Stimulated activated memory B cell treated with anti-CD40 and anti-IgM and Interleukin-4, amounts not matched to agents 10 μg/mL and 1 μg/mL and 100 μg/mL, for 72 hours (primary cell): ENCODE results near the gene STRIT1.
A peak's percentile ranks its signal among the peaks of the same experiment; 100 is the strongest.
"Not testable (repeated sequence)": the region's sequence is repeated elsewhere in the genome, so short reads cannot be mapped to it uniquely, and the experiment has no call there.

Experiments
- ATAC-seq: fragments of 150-1000 bp; cut with Tn5 transposase; 2 replicates; pipeline ENCODE4 v1.10.0; 2021
- H3K27ac Mint-ChIP-seq: one replicate; pipeline ENCODE4 v1.8.0; 2022; ENCODE audit warnings: mild to moderate bottlenecking, mixed read lengths
- H3K27me3 Mint-ChIP-seq: one replicate; pipeline ENCODE4 v1.8.0; 2022; ENCODE audit warnings: mixed read lengths
- H3K36me3 Mint-ChIP-seq: one replicate; pipeline ENCODE4 v1.8.0; 2022; ENCODE audit warnings: mixed read lengths
- H3K4me1 Mint-ChIP-seq: one replicate; pipeline ENCODE4 v1.8.0; 2022; ENCODE audit warnings: mixed read lengths
- H3K4me3 Mint-ChIP-seq: one replicate; pipeline ENCODE4 v1.8.0; 2022; ENCODE audit warnings: mild to moderate bottlenecking, moderate library complexity, mixed read lengths
- H3K9me3 Mint-ChIP-seq: one replicate; pipeline ENCODE4 v1.8.0; 2022; ENCODE audit warnings: mixed read lengths

The STRIT1 gene

DNA sequence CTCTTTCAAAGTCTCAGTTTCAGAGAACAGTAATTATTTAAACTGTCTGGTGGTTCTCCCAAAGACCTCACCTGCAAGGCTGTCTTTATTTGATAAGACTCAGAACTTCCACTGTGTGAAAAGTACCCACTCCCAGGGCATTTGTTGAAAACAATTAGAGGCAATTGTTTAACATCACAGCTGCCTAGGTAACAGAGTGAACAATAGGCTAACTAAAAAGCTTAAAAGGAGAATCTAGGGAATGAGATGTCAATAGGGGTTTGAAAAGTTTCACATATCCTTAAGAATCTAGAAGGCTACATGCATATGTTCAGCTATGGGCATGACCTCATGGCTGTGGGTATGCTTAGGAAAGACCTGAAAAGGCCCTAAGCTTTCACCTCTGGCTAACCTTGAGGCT, 2.9 kb upstream of the STRIT1 start:
- Mint-ChIP-seq H3K36me3 (no peaks in the 10 kb centered on the region), H3K27ac (no peak overlapping the region), H3K9me3 (peaks cover 13% of the 10 kb centered on the region), H3K4me1 (no peaks in the 10 kb centered on the region), H3K4me3 (no peak overlapping the region), H3K27me3 (no peaks in the 10 kb centered on the region)
- no peak for ATAC-seq

DNA sequence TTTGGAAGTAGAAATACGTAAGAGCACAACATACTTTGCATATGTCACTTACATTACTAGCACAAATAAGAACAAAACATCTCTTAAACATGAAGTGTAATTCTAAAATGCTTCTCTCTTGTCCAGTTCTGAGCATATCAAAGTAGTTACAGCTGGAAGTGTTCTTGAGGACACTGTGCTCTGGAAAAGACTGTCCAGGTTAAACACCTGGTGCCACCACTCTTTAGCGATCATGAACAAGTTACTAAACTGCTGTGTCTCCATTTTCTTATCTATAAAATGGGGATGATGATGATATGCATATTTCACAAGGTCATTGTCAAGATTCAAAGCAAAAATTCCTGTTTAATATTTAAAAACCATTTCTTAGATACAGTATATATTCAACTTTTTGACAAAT, 790 bp downstream of the STRIT1 start:
- Mint-ChIP-seq H3K27ac (no peak overlapping the region), H3K36me3 (no peaks in the 10 kb centered on the region), H3K4me3 (no peak overlapping the region), H3K27me3 (no peaks in the 10 kb centered on the region), H3K4me1 (no peaks in the 10 kb centered on the region), H3K9me3 (peaks cover 6% of the 10 kb centered on the region)
- ATAC-seq, result no peak

DNA sequence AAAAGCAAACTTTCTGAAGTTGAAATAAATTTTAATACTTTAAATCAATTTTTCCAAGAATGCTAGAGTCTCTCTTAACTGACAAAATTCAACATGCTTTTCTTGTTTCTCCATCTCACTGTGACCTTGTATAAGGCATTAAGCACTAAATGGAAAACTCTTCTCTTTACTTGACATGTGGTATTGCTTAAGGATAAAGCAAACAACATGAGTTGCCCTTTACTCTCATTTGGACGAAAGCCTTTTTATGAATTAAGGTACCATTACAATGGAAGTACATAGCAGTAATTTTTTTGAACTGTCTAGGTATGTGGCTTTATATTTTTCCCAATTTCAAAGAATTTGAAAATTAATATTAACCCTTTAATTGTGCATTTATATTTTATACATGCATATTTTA, 1.4 kb downstream of the STRIT1 start:
- Mint-ChIP-seq H3K4me1 (no peaks in the 10 kb centered on the region), H3K4me3 (no peak overlapping the region), H3K36me3 (no peaks in the 10 kb centered on the region), H3K27ac (no peak overlapping the region), H3K9me3 (peaks cover 6% of the 10 kb centered on the region), H3K27me3 (no peaks in the 10 kb centered on the region)
- ATAC-seq, result no peak

DNA sequence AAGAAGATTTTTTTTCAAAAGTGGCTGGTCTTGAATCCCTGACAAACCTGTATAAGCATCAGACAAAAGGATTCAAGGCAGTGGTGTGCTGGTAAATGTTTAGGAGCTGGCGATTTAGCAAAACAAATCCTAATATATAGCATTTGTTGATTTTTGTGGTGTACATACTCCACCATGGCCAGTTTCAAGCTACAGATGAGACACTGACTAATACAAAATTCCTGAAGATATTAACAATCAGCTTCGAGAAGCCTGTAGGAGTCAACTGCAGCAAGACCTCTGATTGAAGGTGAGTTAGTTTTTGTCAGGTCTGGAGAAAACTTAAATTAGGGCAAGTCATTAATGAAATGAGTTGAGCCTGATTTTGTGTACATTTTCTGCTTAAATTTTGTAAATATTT, 6.7 kb downstream of the STRIT1 start:
- H3K9me3 Mint-ChIP-seq, result no peaks in the 10 kb centered on the region
- H3K36me3 Mint-ChIP-seq, result no peaks in the 10 kb centered on the region
- ATAC-seq, result no peak
- no peaks in the 10 kb centered on the region for H3K27me3 Mint-ChIP-seq
- no peaks in the 10 kb centered on the region for H3K4me1 Mint-ChIP-seq
- H3K4me3 Mint-ChIP-seq, result no peak overlapping the region
- H3K27ac Mint-ChIP-seq, result no peak overlapping the region

DNA sequence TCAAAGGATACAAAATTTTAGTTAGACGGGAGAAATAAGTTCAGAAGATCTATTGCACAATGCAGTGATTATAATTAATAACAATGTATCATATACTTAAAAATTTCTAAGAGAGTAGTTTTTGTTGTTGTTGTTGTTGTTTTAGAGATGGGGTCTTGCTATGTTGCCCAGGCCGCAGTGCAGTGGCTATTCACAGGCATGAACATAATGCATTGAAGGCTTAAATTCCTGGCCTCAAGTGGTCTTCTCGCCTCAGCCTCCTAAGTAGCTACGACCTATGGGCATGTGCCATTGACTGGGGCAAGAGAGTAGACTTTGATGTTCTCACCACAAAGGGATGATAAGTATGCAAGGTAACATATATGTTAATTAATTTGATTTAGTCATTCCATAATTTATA, 7.5 kb downstream of the STRIT1 start:
- Mint-ChIP-seq H3K36me3 (no peaks in the 10 kb centered on the region), H3K4me3 (no peak overlapping the region), H3K27ac (no peak overlapping the region), H3K4me1 (no peaks in the 10 kb centered on the region), H3K27me3 (no peaks in the 10 kb centered on the region), H3K9me3 (no peaks in the 10 kb centered on the region)
- no peak for ATAC-seq

DNA sequence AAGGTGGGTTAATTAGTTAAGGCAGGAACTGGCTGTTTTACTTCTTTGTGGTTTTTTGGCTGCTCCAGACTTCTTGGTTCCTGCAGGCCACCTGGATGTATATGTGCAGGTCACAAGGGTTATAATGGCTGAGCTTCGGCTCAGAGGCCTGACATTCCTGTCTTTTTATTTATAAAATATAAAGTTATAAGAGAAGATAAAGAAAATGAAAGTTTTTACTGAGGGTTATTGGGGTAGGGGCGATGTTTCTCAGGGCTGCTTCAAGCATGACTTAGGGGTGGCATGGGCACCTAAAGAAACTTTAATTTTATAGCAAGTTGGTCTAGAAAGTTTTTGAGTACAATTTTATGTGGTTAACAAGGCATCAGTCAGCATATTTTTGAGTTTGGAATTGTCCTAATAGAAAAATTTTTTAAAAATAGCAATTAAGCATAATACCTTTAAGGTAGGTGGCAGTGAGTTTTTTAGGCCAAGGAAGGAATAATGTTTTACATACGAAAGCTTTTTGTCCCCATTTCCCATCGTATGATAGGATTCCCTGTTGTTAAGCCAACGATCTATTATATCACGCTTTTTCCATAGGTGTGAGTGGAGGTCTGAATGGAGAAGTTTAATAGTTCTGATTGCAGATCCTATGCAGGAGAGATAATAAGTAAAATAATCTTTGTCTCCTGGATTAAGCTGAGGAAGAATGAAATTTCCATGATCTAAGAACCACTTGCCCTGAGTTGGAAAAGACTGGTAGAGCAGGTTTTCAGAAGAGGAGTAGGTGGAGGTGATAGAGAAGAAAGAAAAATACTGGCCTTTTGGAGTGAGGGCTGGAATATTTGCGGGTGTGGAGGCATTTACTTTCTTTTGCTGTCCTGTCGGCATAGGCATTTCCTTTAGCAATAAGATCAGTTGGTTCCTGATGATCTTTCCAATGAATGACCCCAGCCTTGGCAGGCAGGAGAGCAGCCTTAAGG, 10.1 kb downstream of the STRIT1 start:
- H3K36me3 Mint-ChIP-seq, result no peaks in the 10 kb centered on the region
- H3K9me3 Mint-ChIP-seq, result peaks cover 12% of the 10 kb centered on the region
- no peak overlapping the region for H3K27ac Mint-ChIP-seq
- no peak overlapping the region for H3K4me3 Mint-ChIP-seq
- no peaks in the 10 kb centered on the region for H3K27me3 Mint-ChIP-seq
- no peaks in the 10 kb centered on the region for H3K4me1 Mint-ChIP-seq
- ATAC-seq, result no peak

DNA sequence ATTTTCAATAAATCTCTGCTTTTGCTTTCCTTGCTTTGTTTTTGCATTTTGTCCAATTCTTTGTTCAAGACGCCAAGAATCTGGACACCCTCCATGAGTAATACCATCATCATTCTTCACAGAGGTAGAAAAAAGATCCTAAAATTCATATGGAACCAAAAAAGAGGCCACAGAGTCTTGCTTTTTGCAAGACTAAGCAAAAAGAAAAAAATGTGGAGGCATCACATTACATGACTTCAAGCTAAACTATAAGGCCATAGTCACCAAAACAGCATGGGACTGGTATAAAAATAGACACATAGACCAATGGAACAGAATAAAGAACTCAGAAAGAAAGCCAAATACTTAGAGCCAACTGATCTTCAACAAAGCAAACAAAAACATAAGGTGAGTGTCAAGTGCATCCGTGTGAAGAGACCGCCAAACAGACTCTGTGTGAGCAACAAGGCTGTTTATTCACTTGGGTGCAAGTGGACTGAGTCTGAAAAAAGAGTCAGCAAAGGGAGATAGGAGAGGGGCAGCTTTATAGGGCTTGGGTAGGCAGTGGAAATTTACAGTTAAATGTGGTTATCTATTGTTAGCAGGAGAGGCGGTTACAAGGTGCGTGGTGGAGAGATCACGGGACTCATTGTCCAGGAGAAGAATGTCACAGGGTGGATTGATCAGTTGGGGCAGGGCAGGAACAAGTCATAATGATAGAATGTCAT, 10.9 kb downstream of the STRIT1 start:
- ATAC-seq, result no peak
- H3K36me3 Mint-ChIP-seq, result no peaks in the 10 kb centered on the region

DNA sequence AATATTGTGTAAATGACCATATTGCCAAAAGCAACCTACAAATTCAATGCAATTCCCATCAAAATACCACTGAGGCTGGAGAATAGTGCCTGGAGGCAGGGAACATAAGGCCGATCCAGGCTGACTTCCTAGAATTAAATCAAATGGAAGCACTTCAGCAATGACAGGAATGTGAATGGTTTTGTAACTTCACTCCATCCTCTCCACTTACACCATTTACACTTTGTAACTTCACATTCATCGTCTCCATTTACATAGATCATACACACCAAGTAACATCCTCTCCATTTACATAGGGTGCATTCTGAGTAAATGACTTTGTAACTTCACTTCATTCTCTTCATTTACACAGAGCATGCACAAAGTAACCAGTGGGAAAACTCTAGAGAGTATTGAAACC, 11.6 kb downstream of the STRIT1 start:
- Mint-ChIP-seq H3K9me3 (peaks cover 12% of the 10 kb centered on the region), H3K27me3 (no peaks in the 10 kb centered on the region), H3K27ac (no peak overlapping the region), H3K4me1 (no peaks in the 10 kb centered on the region), H3K36me3 (no peaks in the 10 kb centered on the region), H3K4me3 (no peak overlapping the region)
- no peak for ATAC-seq

More for the DNA sequence above, 10.9 kb downstream of the STRIT1 start:
- Mint-ChIP-seq H3K4me3 (no peak overlapping the region), H3K27ac (no peak overlapping the region), H3K27me3 (no peaks in the 10 kb centered on the region), H3K4me1 (no peaks in the 10 kb centered on the region), H3K9me3 (peaks cover 12% of the 10 kb centered on the region)

DNA sequence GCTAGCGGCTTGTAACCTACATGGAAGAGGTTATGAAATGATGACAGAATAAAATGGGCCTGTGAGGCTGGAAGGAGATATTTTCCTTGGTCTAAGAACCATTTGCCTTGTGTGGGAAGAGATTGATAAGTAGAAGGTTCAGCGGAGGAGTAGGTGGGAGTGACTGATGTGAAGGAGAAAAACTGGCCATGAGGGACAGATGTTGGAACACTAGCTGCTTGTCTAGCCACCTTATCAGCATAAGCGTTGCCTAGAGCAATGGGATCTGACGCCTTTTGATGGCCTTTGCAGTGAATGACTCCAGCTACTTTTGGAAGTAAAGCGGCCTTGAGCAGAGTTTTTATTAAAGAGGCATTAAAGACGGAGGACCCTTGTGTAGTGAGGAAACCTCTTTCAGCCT, 17.4 kb downstream of the STRIT1 start:
- H3K9me3 Mint-ChIP-seq, result peaks cover 12% of the 10 kb centered on the region
- not testable (repeated sequence) for ATAC-seq, H3K27me3 Mint-ChIP-seq, H3K4me1 Mint-ChIP-seq, H3K4me3 Mint-ChIP-seq, H3K36me3 Mint-ChIP-seq, H3K27ac Mint-ChIP-seq

DNA sequence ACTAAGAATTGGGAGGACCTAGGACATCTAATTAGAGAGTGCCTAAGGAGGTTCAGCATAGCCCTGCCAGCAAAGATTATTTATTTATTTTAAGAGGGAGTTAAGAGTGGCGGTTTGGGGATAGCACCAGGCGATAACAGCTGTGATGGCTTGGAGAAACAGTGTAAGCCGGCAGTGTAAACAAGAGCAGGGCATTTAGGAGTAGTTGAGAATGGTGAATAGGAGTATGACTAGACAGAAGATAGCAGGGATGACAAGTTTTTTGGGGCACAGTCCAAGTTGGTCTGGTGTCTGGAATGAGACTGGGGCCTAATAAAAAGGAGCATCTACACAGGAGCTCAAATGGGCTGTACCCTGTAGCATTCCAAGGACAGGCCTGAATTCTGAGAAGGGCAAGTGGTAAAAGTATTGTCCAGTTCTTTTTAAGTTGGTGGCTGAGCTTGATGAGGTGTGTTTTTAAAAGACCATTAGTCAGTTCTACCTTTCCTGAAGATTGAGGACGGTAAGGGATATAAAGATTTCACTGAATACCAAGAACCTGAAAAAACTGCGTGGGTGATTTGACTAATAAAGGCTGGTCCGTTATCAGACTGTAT, 18.2 kb downstream of the STRIT1 start:
- H3K36me3 Mint-ChIP-seq, H3K27ac Mint-ChIP-seq, H3K4me1 Mint-ChIP-seq, H3K27me3 Mint-ChIP-seq, H3K4me3 Mint-ChIP-seq, ATAC-seq: not testable (repeated sequence)
- H3K9me3 Mint-ChIP-seq, result peaks cover 12% of the 10 kb centered on the region

DNA sequence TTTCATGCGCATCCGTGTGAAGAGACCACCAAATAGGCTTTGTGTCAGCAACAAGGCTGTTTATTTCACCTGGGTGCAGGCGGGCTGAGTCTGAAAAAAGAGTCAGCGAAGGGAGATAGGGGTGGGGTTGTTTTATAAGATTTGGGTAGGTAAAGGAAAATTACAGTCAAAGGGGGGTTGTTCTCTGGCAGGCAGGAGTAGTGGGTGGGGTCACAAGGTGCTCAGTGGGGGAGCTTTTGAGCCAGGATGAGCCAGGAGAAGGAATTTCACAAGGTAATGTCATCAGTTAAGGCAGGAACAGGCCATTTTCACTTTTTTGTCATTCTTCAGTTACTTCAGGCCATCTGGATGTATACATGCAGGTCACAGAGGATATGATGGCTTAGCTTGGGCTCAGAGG, 19.0 kb downstream of the STRIT1 start:
- H3K4me1 Mint-ChIP-seq, ATAC-seq, H3K4me3 Mint-ChIP-seq, H3K27ac Mint-ChIP-seq, H3K9me3 Mint-ChIP-seq, H3K27me3 Mint-ChIP-seq, H3K36me3 Mint-ChIP-seq: not testable (repeated sequence)

DNA sequence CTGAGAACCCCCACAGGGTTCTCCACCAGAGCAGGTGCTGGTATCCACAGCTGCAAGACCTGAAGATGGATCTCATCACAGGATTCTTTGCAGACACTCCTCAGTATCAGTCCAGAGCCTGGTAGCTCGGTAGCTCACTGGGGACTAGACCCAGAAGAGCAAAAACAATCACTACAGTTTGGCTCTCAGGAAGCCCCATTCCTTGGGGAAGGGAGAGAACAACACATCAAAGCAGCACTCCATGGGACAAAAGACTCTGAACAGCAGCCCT, 22.2 kb downstream of the STRIT1 start:
- H3K4me1 Mint-ChIP-seq, result no peaks in the 10 kb centered on the region
- no peak overlapping the region for H3K27ac Mint-ChIP-seq
- no peaks in the 10 kb centered on the region for H3K36me3 Mint-ChIP-seq
- no peak for ATAC-seq
- no peaks in the 10 kb centered on the region for H3K9me3 Mint-ChIP-seq
- no peak overlapping the region for H3K4me3 Mint-ChIP-seq
- no peaks in the 10 kb centered on the region for H3K27me3 Mint-ChIP-seq

DNA sequence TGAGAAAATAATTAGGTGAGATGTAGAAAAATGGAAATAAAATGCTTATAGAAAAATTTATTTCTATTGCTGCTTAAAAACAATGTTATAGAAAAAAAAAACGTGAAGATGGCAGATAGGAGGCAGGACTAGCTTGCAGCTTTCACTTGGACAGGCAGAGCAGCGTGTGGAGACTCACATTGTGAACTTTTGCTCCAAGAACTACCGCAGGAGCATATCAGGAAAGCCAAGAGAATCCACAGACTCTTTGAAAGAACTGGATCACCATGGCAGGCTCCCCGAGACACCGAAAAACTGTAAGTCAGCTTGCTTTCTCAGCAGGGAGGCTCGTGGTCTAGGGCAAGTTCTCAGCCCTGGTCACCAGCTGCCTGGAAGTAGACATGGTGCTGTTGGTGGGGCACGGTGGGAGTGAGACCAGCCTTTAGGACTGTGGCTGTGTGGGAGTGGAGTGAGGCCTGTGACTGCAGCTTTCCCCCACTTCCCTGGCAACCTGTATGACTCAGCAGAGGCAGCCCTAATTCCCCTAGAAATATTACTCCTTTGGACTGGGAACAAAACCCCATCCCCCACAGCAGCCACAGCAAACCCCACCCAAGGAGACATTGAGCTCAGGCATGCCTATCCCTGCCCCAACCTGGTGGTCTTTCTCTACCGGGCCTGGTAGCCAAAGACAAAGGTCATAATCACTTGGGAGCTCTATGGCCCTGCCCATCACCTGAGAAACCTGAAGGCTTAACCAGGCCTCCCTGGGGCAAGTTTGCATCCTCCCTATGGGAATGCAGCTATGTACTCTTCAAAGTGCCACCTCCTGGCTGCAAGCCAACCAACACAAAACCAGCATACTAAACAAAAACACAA, 22.8 kb downstream of the STRIT1 start:
- H3K9me3 Mint-ChIP-seq, result no peaks in the 10 kb centered on the region
- no peak overlapping the region for H3K4me3 Mint-ChIP-seq
- no peaks in the 10 kb centered on the region for H3K27me3 Mint-ChIP-seq
- no peak overlapping the region for H3K27ac Mint-ChIP-seq
- no peaks in the 10 kb centered on the region for H3K4me1 Mint-ChIP-seq
- peak; percentile 20 for ATAC-seq
- no peaks in the 10 kb centered on the region for H3K36me3 Mint-ChIP-seq

DNA sequence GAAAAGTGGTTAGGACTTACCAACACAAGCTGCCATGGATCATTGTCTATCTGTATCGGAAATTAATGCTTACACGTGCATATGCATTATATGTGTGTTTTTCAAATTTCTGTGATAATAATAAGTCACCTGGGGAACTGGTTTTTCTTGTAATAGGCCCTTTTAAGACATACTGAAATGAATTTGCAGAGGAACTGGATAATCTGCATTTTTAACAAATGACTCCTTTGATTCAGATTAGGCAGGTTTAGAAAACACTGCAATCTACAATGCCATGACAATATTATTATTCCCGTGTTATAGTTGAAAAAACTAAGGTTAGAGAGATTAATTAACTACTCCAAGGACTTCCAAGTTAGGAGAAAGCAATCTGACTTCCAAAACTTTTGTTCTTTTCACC, 23.4 kb downstream of the STRIT1 start:
- no peaks in the 10 kb centered on the region for H3K36me3 Mint-ChIP-seq
- H3K27ac Mint-ChIP-seq, result no peak overlapping the region
- H3K4me1 Mint-ChIP-seq, result no peaks in the 10 kb centered on the region
- no peak for ATAC-seq
- H3K27me3 Mint-ChIP-seq, result no peaks in the 10 kb centered on the region
- no peak overlapping the region for H3K4me3 Mint-ChIP-seq
- no peaks in the 10 kb centered on the region for H3K9me3 Mint-ChIP-seq

DNA sequence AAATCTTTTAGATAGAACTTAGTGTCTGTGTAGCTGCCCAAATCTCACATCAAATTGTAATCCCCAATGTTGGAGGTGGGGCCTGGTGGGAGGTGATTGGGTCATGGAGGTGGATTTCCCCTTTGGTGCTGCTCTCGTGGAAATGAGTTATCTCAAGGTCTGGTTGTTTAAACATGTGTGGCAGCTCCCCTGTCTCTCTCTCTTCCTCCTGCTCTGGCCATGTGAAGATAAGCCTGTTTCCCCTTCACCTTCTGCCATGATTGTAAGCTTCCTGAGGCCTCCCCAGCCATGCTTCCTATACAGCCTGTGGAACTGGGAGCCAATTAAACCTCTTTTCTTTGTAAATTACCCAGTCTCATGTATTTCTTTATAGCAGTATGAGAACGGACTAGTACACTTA, 30.6 kb downstream of the STRIT1 start:
- H3K27ac Mint-ChIP-seq, H3K4me1 Mint-ChIP-seq, H3K9me3 Mint-ChIP-seq, H3K27me3 Mint-ChIP-seq, H3K36me3 Mint-ChIP-seq, ATAC-seq, H3K4me3 Mint-ChIP-seq: not testable (repeated sequence)
